ENCODE data around the gene GRK4. TPM values are rescaled to one million over a fixed set of nuclear protein-coding genes. Genes with fewer than 3 reads are reported as not detected.

GRK4 gene
- total RNA-seq, 1 experiment from 2014 or later, result 2.5 TPM

- TF ChIP-seq SIN3A (IDR thresholded peaks at IDR 0.05; ENCODE audit: borderline replicate concordance, insufficient read depth, low read depth, low read length), result no peak
- no peak for TF ChIP-seq REST (IDR thresholded peaks at IDR 0.05; ENCODE audit: insufficient read depth in 1 of 2, low read depth in 2 of 2, low read length in 1 of 2)
- no peak for TF ChIP-seq TCF7L2 (IDR thresholded peaks at IDR 0.05; ENCODE audit: low read depth, low read length)
- no peak for TF ChIP-seq POLR2AphosphoS5 (IDR thresholded peaks at IDR 0.05; ENCODE audit: low read depth, low read length)
- no peak for TF ChIP-seq CTCF (IDR thresholded peaks at IDR 0.05)
- intact Hi-C loops (cut with micrococcal nuclease; ENCODE audit: unreplicated experiment) (no loop called here), in situ Hi-C loops (cut with HindIII; ENCODE audit: low pct_unique_long_range_greater_than_20kb, low sequenced_read_pairs) (no loop called here)
- H3K4me3 ChIP-seq (ENCODE audit: low read depth in 2 of 2, low read length in 2 of 2), result no peak overlapping the region
- no peak for DNase-seq (ENCODE audit: low read depth, low spot score)
- no peak overlapping the region for H3K27ac ChIP-seq (ENCODE audit: low read length)
- ChIA-PET CTCF (no interaction called here), POLR2A (no interaction called here)
- no peaks in the 10 kb centered on the region for H3K36me3 ChIP-seq (ENCODE audit: control insufficient read depth, insufficient read depth, low read length)
- no peaks in the 10 kb centered on the region for H3K4me1 ChIP-seq (ENCODE audit: control insufficient read depth, insufficient read depth, low read length)
- no peaks in the 10 kb centered on the region for H3K9me3 ChIP-seq (ENCODE audit: control insufficient read depth, insufficient read depth, low read depth, low read length)
- no peak for ATAC-seq
- no TSS peak for BruUV-seq (replicated peaks)
- no peaks in the 10 kb centered on the region for H3K27me3 ChIP-seq (ENCODE audit: control insufficient read depth, insufficient read depth, low read length)
These were observed 104.2 kb downstream of the GRK4 start for GRCh38 chr4:3067473-3068001.

GRCh38 chr4:3069661-3070199, 106.4 kb downstream of the GRK4 start:
- POLR2A ChIA-PET, result no interaction called here
- ATAC-seq, result no peak
- no TSS peak for BruUV-seq (replicated peaks)
- DNase-seq (ENCODE audit: low read depth, low spot score), result no peak
- TF ChIP-seq CTCF (IDR thresholded peaks at IDR 0.05) (no peak), SIN3A (IDR thresholded peaks at IDR 0.05; ENCODE audit: borderline replicate concordance, insufficient read depth, low read depth, low read length) (no peak), REST (IDR thresholded peaks at IDR 0.05; ENCODE audit: insufficient read depth in 1 of 2, low read depth in 2 of 2, low read length in 1 of 2) (no peak), TCF7L2 (IDR thresholded peaks at IDR 0.05; ENCODE audit: low read depth, low read length) (no peak), POLR2AphosphoS5 (IDR thresholded peaks at IDR 0.05; ENCODE audit: low read depth, low read length) (no peak)
- Histone ChIP-seq H3K9me3 (ENCODE audit: control insufficient read depth, insufficient read depth, low read depth, low read length) (no peaks in the 10 kb centered on the region), H3K4me1 (ENCODE audit: control insufficient read depth, insufficient read depth, low read length) (0 out of 2 replicates have a peak, but pooled peaks cover 3% of the 10 kb centered on the region), H3K27me3 (ENCODE audit: control insufficient read depth, insufficient read depth, low read length) (no peaks in the 10 kb centered on the region), H3K36me3 (ENCODE audit: control insufficient read depth, insufficient read depth, low read length) (no peaks in the 10 kb centered on the region), H3K27ac (ENCODE audit: low read length) (no peak overlapping the region), H3K4me3 (ENCODE audit: low read depth in 2 of 2, low read length in 2 of 2) (no peak overlapping the region)
- CTCF ChIA-PET, result no interaction called here
- in situ Hi-C loops (cut with HindIII; ENCODE audit: low pct_unique_long_range_greater_than_20kb, low sequenced_read_pairs) (no loop called here), intact Hi-C loops (cut with micrococcal nuclease; ENCODE audit: unreplicated experiment) (no loop called here)
